ENCODE results near the gene PPFIBP1. TPM values are rescaled to one million over a fixed set of nuclear protein-coding genes. Genes with fewer than 3 reads are reported as not detected.
"Not testable (repeated sequence)": the region's sequence is repeated elsewhere in the genome, so short reads cannot be mapped to it uniquely, and the experiment has no call there.

Gene PPFIBP1
- total and polyA plus RNA-seq, 2 of the 13 experiments (the other 11 are each of a cell fraction or from before 2014, with no cell fraction given) = 16.2 to 21.8 TPM

DNA sequence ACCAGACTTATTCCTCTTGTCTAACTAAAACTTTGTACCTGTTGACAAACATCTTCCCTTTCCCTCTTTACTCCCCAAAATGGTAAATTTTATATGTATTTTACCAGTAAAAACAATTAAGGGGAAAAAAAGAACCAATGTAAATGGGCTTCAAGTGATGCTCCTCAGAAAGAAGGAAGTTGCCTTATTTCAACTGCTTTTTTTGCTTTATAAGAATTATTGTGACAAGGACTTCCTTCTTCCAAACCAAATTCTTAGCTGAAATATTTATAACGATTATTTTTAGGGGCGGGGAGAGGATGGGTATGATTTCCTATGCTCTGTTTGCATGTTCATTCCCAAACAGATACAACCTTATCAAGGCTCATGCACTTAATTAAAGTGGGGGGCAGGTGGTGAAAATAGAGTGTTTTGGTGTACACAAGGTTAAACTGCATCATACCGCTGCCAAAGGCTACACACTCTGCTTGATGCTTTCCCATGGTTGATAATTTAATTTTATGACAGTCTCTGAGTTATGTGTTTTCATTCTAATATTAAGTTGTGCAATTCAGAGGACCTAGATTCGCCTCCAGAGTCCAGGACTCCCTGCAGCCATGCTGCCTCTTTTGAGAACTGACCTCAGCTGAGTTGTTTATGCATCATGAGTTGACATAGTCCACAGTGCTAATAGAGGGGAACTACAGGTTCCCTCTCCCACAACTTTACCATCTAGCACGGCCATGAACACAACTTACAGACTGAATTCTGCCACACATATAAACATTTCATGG is 77.2 kb downstream of the PPFIBP1 start:
- H3K4me2 ChIP-seq (ENCODE audit: low read depth, low read length); in situ Hi-C loops (cut with HindIII; ENCODE audit: extremely low pct_ligation_motif_present, low pct_unique_long_range_greater_than_20kb); H3K9ac ChIP-seq (ENCODE audit: insufficient read depth, low read depth, low read length); POLR2A ChIA-PET; H2AFZ ChIP-seq (ENCODE audit: low read length); H3K36me3 ChIP-seq (replicated peaks in 1 of 2; ENCODE audit: control insufficient read depth in 1 of 2, insufficient read depth in 2 of 2, low read length in 2 of 2); H3K9me3 ChIP-seq (ENCODE audit: low read length); FAIRE-seq; H3K27me3 ChIP-seq (ENCODE audit: control insufficient read depth in 1 of 2, insufficient read depth in 2 of 2, low read length in 2 of 2); H3K27ac ChIP-seq (ENCODE audit: extremely low read length, insufficient read depth, low read length); H3K4me3 ChIP-seq (replicated peaks in 1 of 3; ENCODE audit: insufficient read depth in 1 of 3, low read depth in 2 of 3, low read length in 3 of 3); H3K79me2 ChIP-seq (ENCODE audit: insufficient read depth, low read length); ATAC-seq; DNase-seq (ENCODE audit: low spot score); CTCF ChIA-PET (ENCODE audit: low intra/inter-chr PET ratio, low total read pairs); BruUV-seq (replicated peaks); H3K4me1 ChIP-seq (ENCODE audit: insufficient read depth, low read length); H4K20me1 ChIP-seq (ENCODE audit: insufficient read depth, low read length); intact Hi-C loops (cut with micrococcal nuclease; ENCODE audit: unreplicated experiment): not testable (repeated sequence)
- WGBS (ENCODE audit: low lambda C conversion rate) = 95% methylated on average over 5 of the region's 5 CpGs

GRCh38 chr12:27602516-27602915 is 78.5 kb downstream of the PPFIBP1 start:
- DNase-seq (ENCODE audit: low spot score) (no peak), ATAC-seq (no peak), FAIRE-seq (no peak)
- ChIA-PET CTCF (ENCODE audit: low intra/inter-chr PET ratio, low total read pairs) (no interaction called here), POLR2A (no interaction called here)
- no TSS peak for BruUV-seq (replicated peaks)
- TF ChIP-seq SIN3B (IDR thresholded peaks at IDR 0.05; ENCODE audit: low read length) (no peak), PBX2 (CRISPR knock-in tag; IDR thresholded peaks at IDR 0.05) (no peak), ZNF563 (CRISPR knock-in tag; IDR thresholded peaks at IDR 0.05) (no peak), MXD3 (CRISPR knock-in tag; IDR thresholded peaks at IDR 0.05) (no peak)
- TF ChIP-seq, protein P1, sequence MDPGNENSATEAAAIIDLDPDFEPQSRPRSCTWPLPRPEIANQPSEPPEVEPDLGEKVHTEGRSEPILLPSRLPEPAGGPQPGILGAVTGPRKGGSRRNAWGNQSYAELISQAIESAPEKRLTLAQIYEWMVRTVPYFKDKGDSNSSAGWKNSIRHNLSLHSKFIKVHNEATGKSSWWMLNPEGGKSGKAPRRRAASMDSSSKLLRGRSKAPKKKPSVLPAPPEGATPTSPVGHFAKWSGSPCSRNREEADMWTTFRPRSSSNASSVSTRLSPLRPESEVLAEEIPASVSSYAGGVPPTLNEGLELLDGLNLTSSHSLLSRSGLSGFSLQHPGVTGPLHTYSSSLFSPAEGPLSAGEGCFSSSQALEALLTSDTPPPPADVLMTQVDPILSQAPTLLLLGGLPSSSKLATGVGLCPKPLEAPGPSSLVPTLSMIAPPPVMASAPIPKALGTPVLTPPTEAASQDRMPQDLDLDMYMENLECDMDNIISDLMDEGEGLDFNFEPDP (CRISPR knock-in tag; conservative IDR thresholded peaks at IDR 0.05) = no peak
- no peaks in the 10 kb centered on the region for H3K79me2 ChIP-seq (ENCODE audit: insufficient read depth, low read length)
- no peak overlapping the region for H3K27ac ChIP-seq (ENCODE audit: extremely low read length, insufficient read depth, low read length)
- in situ Hi-C loops (cut with HindIII; ENCODE audit: extremely low pct_ligation_motif_present, low pct_unique_long_range_greater_than_20kb) = no loop called here
- no peaks in the 10 kb centered on the region for H3K36me3 ChIP-seq (replicated peaks in 1 of 2; ENCODE audit: control insufficient read depth in 1 of 2, insufficient read depth in 2 of 2, low read length in 2 of 2)
- intact Hi-C loops (cut with micrococcal nuclease; ENCODE audit: unreplicated experiment) = no loop called here
- no peaks in the 10 kb centered on the region; the same call in 1 of the 2 replicates for H3K9me3 ChIP-seq (ENCODE audit: low read length)
- no peak overlapping the region for H3K4me3 ChIP-seq (replicated peaks in 1 of 3; ENCODE audit: insufficient read depth in 1 of 3, low read depth in 2 of 3, low read length in 3 of 3)
- no peak overlapping the region for H3K9ac ChIP-seq (ENCODE audit: insufficient read depth, low read depth, low read length)
- H3K27me3 ChIP-seq (ENCODE audit: control insufficient read depth in 1 of 2, insufficient read depth in 2 of 2, low read length in 2 of 2) = no peaks in the 10 kb centered on the region; a peak in 1 of 5 replicates
- no peak overlapping the region for H3K4me2 ChIP-seq (ENCODE audit: low read depth, low read length)
- no peak overlapping the region for H2AFZ ChIP-seq (ENCODE audit: low read length)
- 94% methylated on average over 1 of the region's 1 CpG for WGBS (ENCODE audit: low lambda C conversion rate)
- H4K20me1 ChIP-seq (ENCODE audit: insufficient read depth, low read length) = no peaks in the 10 kb centered on the region
- H3K4me1 ChIP-seq (ENCODE audit: insufficient read depth, low read length) = peaks cover 15% of the 10 kb centered on the region
